Heart left ventricle (tissue), 13 donors: ENCODE data around the gene NDUFAF8.

Experiments used
- CTCF ChIP-seq, 12 donors: fragments of 200-600 bp; sonication (generic) in 4 of 12; IDR thresholded peaks; one replicate each; pipeline versions ENCODE4 v1.5.0 to v1.8.0; 2018 to 2022; ENCODE audit warnings: antibody characterized with exemption in 12 of 12, mild to moderate bottlenecking in 5 of 12
- POLR2A ChIP-seq, 2 donors: fragments of 450-650 bp; IDR thresholded peaks; one replicate each; pipeline ENCODE4 v1.6.1; 2017; ENCODE audit warnings: antibody characterized with exemption in 2 of 2, mild to moderate bottlenecking in 2 of 2, moderate library complexity in 2 of 2
- donor health status: ischemic (EF 13 %, LVEDD 7.1; RV severe dilation, severe dysfunction).
- donor health status: DM: no; HTN: yes; CAD: no.
- donor health status: DM: no; HTN: no; CAD: no.
- donor health status: ischemic (EF 25% LVEDD 6.9; RV normal size, moderate dysfunction).
- donor health status: ischemic (EF 25% LVEDD 5.7; RV mildly dilated, moderate dysfunction).
- donor health status: ischemic (EF 35%, LVEDD 5.7; RV mildly dilated, moderate dysfunction).
- donor health status: nonischemic (EF 11% LVEDD 7.7; RV severe dilation, severe dysfunction).
- donor health status: DM: yes; HTN: yes; CAD: no.
- donor health status: PGD.
- donor health status: ischemic (EF 29% LVEDD 5.4; RV normal size, mild dysfunction).
- donor health status: nonischemic (EF 23%, LVEDD 6.1; RV moderate dilation, normal function).

DNA sequence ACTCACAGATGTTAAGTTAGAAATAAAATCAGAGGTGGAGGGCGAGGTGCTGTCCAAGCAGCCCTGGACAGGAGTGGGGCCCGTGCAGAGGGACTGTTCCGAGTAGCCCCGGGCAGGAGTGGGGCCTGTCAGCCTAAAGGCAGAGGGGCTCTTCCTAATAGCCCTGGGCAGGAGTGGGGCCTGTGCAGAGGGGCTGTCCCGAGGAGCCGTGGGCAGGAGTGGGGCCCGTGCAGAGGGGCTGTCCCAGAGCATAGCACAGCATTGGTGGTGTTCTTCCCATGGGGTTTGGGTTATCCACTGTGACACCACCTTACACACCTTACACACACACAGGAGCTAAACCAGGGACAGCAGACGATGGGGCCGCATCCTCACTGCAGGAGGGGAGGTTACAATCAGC lies 26.8 kb upstream of the NDUFAF8 start:
- TF ChIP-seq CTCF (IDR thresholded peaks at IDR 0.05) (no peak), POLR2A (IDR thresholded peaks at IDR 0.05) (no peak)
